GM12873 (cell line): ENCODE measurements around the gene WDFY4.

Experiments used
- TF ChIP-seq, protein P1 (sequence below): IDR thresholded peaks from 2 replicates; pipeline ENCODE4 v1.5.1; 2012; ENCODE audit warnings: low read depth, mild to moderate bottlenecking, moderate library complexity, low read length, control low read depth; ENCODE audit not compliant: insufficient read depth; ENCODE audit errors: missing control alignments

The WDFY4 gene

GRCh38 chr10:48817141-48817540 is 132.5 kb downstream of the WDFY4 start:
- TF ChIP-seq, protein P1, sequence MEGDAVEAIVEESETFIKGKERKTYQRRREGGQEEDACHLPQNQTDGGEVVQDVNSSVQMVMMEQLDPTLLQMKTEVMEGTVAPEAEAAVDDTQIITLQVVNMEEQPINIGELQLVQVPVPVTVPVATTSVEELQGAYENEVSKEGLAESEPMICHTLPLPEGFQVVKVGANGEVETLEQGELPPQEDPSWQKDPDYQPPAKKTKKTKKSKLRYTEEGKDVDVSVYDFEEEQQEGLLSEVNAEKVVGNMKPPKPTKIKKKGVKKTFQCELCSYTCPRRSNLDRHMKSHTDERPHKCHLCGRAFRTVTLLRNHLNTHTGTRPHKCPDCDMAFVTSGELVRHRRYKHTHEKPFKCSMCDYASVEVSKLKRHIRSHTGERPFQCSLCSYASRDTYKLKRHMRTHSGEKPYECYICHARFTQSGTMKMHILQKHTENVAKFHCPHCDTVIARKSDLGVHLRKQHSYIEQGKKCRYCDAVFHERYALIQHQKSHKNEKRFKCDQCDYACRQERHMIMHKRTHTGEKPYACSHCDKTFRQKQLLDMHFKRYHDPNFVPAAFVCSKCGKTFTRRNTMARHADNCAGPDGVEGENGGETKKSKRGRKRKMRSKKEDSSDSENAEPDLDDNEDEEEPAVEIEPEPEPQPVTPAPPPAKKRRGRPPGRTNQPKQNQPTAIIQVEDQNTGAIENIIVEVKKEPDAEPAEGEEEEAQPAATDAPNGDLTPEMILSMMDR = no peak

- TF ChIP-seq, protein P1 = no peak
Measured at GRCh38 chr10:48818081-48818480, 133.4 kb downstream of the WDFY4 start.

GRCh38 chr10:48818861-48819520 is 134.3 kb downstream of the WDFY4 start:
- TF ChIP-seq, protein P1 = no peak

DNA sequence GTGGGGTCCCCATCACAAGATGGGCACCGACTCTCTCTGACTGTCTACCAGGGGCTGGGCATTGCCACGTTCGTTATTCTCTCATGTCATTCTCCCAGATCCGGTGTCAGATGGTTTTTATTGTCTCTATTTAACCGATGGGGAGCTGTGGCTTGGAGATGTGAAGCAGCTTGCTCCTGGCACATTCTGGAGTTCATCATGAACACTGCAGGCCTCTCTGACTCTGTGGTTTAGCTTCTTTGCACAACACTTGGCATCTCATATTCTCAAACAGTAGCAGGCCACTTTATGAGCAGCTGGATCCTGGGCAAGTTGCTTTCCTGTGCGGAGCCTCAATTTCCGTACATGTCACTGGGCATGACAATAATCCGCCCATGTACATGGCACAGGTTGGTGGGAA is 135.1 kb downstream of the WDFY4 start:
- TF ChIP-seq, protein P1 = no peak

- TF ChIP-seq, protein P1 = no peak
Measured at GRCh38 chr10:48820231-48820630, 135.6 kb downstream of the WDFY4 start.

- TF ChIP-seq, protein P1 = no peak
Measured at GRCh38 chr10:48820699-48821098, 136.0 kb downstream of the WDFY4 start.

- TF ChIP-seq, protein P1 = no peak
Measured at GRCh38 chr10:48821111-48821510, 136.4 kb downstream of the WDFY4 start.
